Keratinocyte (primary cell): ENCODE measurements around the gene AKNA. TPM values are rescaled to one million over a fixed set of nuclear protein-coding genes. Genes with fewer than 3 reads are reported as not detected.

Source experiments
- DNase-seq: peaks from one replicate; pipeline ENCODE4 v3.0.0-alpha.2; 2011; ENCODE audit warnings: low read depth, missing footprints, low spot score
- FAIRE-seq: peaks from 2 replicates; lab custom pipeline; 2011; peaks lifted over from hg19 to GRCh38; lab: Jason Lieb, UNC
- H2AFZ ChIP-seq: 2 replicates; pipeline ENCODE4 v1.6.0; 2012; ENCODE audit warnings: low read length, control low read depth, inconsistent platforms; ENCODE audit not compliant: control insufficient read depth
- H3K27ac ChIP-seq: 2 replicates; pipeline ENCODE4 v1.5.1; 2011; ENCODE audit warnings: low read length; ENCODE audit not compliant: control insufficient read depth, insufficient read depth
- H3K27me3 ChIP-seq: 3 replicates; pipeline ENCODE4 v1.6.0; 2011; ENCODE audit warnings: low read length; ENCODE audit not compliant: control insufficient read depth, insufficient read depth; ENCODE audit errors: extremely low read depth
- H3K36me3 ChIP-seq, 2 experiments: 2 replicates in 1 of 2; 3 replicates in 1 of 2; pipeline ENCODE4 v1.5.1; 2011; ENCODE audit warnings: low read length in 2 of 2, mild to moderate bottlenecking in 1 of 2; ENCODE audit not compliant: control insufficient read depth in 2 of 2, insufficient read depth in 2 of 2; ENCODE audit errors: extremely low read depth in 1 of 2
- H3K4me1 ChIP-seq: 3 replicates; pipeline ENCODE4 v1.5.1; 2011; ENCODE audit warnings: low read length; ENCODE audit not compliant: control insufficient read depth, insufficient read depth; ENCODE audit errors: extremely low read depth
- H3K4me2 ChIP-seq: 3 replicates; pipeline ENCODE4 v1.6.0; 2011; ENCODE audit warnings: low read depth, low read length; ENCODE audit not compliant: control insufficient read depth, insufficient read depth; ENCODE audit errors: extremely low read depth
- H3K4me3 ChIP-seq, 3 experiments: fragments of 200-600 bp in 1 of 3; sonication (generic) in 1 of 3; 2 replicates in 2 of 3; 3 replicates in 1 of 3; pipeline ENCODE4 v1.5.1; 2011 to 2016; ENCODE audit warnings: low read length in 3 of 3, mild to moderate bottlenecking in 3 of 3, control low read depth in 2 of 3, inconsistent platforms in 1 of 3, low read depth in 1 of 3, mixed read lengths in 1 of 3, mixed run types in 1 of 3, moderate library complexity in 1 of 3; ENCODE audit not compliant: control insufficient read depth in 2 of 3, insufficient read depth in 2 of 3; ENCODE audit errors: extremely low read depth in 1 of 3
- H3K79me2 ChIP-seq: 2 replicates; pipeline ENCODE4 v1.6.0; 2012; ENCODE audit warnings: low read length; ENCODE audit not compliant: control insufficient read depth, insufficient read depth
- H3K9ac ChIP-seq: 3 replicates; pipeline ENCODE4 v1.6.0; 2011; ENCODE audit warnings: low read length; ENCODE audit not compliant: control insufficient read depth, insufficient read depth; ENCODE audit errors: extremely low read depth
- H3K9me1 ChIP-seq: 3 replicates; pipeline ENCODE4 v1.6.0; 2011; ENCODE audit warnings: low read length; ENCODE audit not compliant: control insufficient read depth, insufficient read depth; ENCODE audit errors: extremely low read depth
- H3K9me3 ChIP-seq: 2 replicates; pipeline ENCODE4 v1.5.1; 2012; ENCODE audit warnings: low read depth, low read length; ENCODE audit not compliant: control insufficient read depth
- H4K20me1 ChIP-seq: 3 replicates; pipeline ENCODE4 v1.6.0; 2011; ENCODE audit warnings: low read length; ENCODE audit not compliant: control insufficient read depth, insufficient read depth; ENCODE audit errors: extremely low read depth
- EZH2 ChIP-seq: IDR thresholded peaks from one replicate; pipeline ENCODE4 v1.6.1; 2012; ENCODE audit warnings: inconsistent platforms, mild to moderate bottlenecking, low read length, moderate library complexity
- dilution Hi-C: fragments of 300-500 bp; cut with MboI; formaldehyde crosslinking; loops from one replicate; pipeline ENCODE4 v1.7.0; 2020; ENCODE audit warnings: low sequenced_read_pairs; ENCODE audit not compliant: extremely low pct_ligation_motif_present
- polyA plus RNA-seq, 5 experiments: library from polyadenylated mRNA; depleted of rRNA in 3 of 5; stranded (reverse) in 3 of 5; stranded (forward) in 1 of 5; unstranded in 1 of 5; fragments of >200 nt; gene quantifications; 1 replicate in 1 of 5; 2 replicates in 3 of 5; 3 replicates in 1 of 5; pipeline versions ENCODE4 v1.2.1 to v1.2.3, GENCODE V29; 2011 to 2012; ENCODE audit warnings: missing spikeins in 2 of 5, low read depth in 1 of 5, low replicate concordance in 1 of 5
- TF ChIP-seq, protein P1 (sequence below), 3 experiments: IDR thresholded peaks in 1 of 3; conservative IDR thresholded peaks in 1 of 3; optimal IDR thresholded peaks in 1 of 3; 2 replicates in 2 of 3; 3 replicates in 1 of 3; pipeline versions ENCODE3 to v1.5.1; 2011; ENCODE audit warnings: low read length in 3 of 3, mild to moderate bottlenecking in 3 of 3, moderate library complexity in 2 of 3, control low read depth in 1 of 3, inconsistent platforms in 1 of 3; ENCODE audit not compliant: insufficient read depth in 2 of 3; ENCODE audit errors: extremely low read depth in 1 of 3

The AKNA gene
- polyA plus RNA-seq, 1 donor (not counting 4 experiments of a cell fraction or from before 2014, with no cell fraction given) = 0.79 TPM

DNA sequence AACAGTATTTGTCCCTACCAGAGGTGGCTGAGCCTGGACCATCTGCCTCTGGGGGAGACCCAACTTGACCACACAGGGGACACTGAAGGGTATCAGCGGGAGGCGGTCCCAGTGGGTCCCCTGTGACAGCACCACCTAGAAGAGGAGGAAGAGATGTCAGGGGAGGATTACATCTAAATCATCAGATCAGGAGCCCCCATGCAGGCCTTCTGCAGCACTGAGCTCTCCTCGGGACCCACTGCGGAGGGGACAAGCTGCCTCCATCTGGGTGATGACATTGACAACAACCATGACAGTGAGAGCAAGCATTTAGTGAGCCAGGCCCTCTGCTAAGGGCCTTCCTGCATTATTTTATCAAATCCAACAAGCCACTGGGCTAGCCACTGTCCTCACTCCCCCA lies 45.8 kb downstream of the AKNA start:
- no peaks in the 10 kb centered on the region for H4K20me1 ChIP-seq
- no peak overlapping the region for H3K4me3 ChIP-seq
- no peaks in the 10 kb centered on the region for H3K9me3 ChIP-seq
- H3K27me3 ChIP-seq = no peaks in the 10 kb centered on the region
- H3K4me2 ChIP-seq = no peak overlapping the region
- H3K79me2 ChIP-seq = no peaks in the 10 kb centered on the region
- no peak for FAIRE-seq
- H3K27ac ChIP-seq = no peak overlapping the region
- DNase-seq = no peak
- H3K9me1 ChIP-seq = peaks cover 2% of the 10 kb centered on the region
- H3K4me1 ChIP-seq = peaks cover 10% of the 10 kb centered on the region
- peaks cover 6 to 10% of the 10 kb centered on the region in 2 experiments for H3K36me3 ChIP-seq
- dilution Hi-C loops = no loop called here
- no peak overlapping the region for H2AFZ ChIP-seq
- no peak overlapping the region for H3K9ac ChIP-seq
- TF ChIP-seq, protein P1, sequence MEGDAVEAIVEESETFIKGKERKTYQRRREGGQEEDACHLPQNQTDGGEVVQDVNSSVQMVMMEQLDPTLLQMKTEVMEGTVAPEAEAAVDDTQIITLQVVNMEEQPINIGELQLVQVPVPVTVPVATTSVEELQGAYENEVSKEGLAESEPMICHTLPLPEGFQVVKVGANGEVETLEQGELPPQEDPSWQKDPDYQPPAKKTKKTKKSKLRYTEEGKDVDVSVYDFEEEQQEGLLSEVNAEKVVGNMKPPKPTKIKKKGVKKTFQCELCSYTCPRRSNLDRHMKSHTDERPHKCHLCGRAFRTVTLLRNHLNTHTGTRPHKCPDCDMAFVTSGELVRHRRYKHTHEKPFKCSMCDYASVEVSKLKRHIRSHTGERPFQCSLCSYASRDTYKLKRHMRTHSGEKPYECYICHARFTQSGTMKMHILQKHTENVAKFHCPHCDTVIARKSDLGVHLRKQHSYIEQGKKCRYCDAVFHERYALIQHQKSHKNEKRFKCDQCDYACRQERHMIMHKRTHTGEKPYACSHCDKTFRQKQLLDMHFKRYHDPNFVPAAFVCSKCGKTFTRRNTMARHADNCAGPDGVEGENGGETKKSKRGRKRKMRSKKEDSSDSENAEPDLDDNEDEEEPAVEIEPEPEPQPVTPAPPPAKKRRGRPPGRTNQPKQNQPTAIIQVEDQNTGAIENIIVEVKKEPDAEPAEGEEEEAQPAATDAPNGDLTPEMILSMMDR (optimal IDR thresholded peaks at IDR 0.05 in 1 of 3, IDR thresholded peaks at IDR 0.05 in 1 of 3, conservative IDR thresholded peaks at IDR 0.05 in 1 of 3; ENCODE audit: extremely low read depth in 1 of 3, insufficient read depth in 2 of 3, low read length in 3 of 3) = no peak
- no peak for TF ChIP-seq EZH2

- Histone ChIP-seq H3K4me3 (no peak overlapping the region), H3K9me1 (peaks cover 2% of the 10 kb centered on the region), H3K27ac (no peak overlapping the region), H2AFZ (no peak overlapping the region), H3K4me1 (peaks cover 10% of the 10 kb centered on the region), H3K79me2 (no peaks in the 10 kb centered on the region), H3K36me3 (peaks cover 3 to 5% of the 10 kb centered on the region in 2 experiments), H3K4me2 (no peak overlapping the region), H3K27me3 (no peaks in the 10 kb centered on the region), H3K9me3 (no peaks in the 10 kb centered on the region), H4K20me1 (no peaks in the 10 kb centered on the region), H3K9ac (no peak overlapping the region)
- dilution Hi-C loops = no loop called here
- DNase-seq (no peak), FAIRE-seq (no peak)
- no peak for TF ChIP-seq EZH2
- TF ChIP-seq, protein P1 (optimal IDR thresholded peaks at IDR 0.05 in 1 of 3, IDR thresholded peaks at IDR 0.05 in 1 of 3, conservative IDR thresholded peaks at IDR 0.05 in 1 of 3; ENCODE audit: extremely low read depth in 1 of 3, insufficient read depth in 2 of 3, low read length in 3 of 3) = no peak
Measured at GRCh38 chr9:114341152-114341830, 46.5 kb downstream of the AKNA start.
